Psoas muscle (tissue), 8 donors: Measurements from ENCODE around the gene HM13. TPM values are rescaled to one million over a fixed set of nuclear protein-coding genes. Genes with fewer than 3 reads are reported as not detected.

Experiments used
- ATAC-seq, 4 donors: fragments of 200-7000 bp; cut with Tn5 transposase; one replicate each; pipeline ENCODE4 v1.9.1; 2020; ENCODE audit warnings: moderate library complexity in 3 of 4, mild to moderate bottlenecking in 2 of 4
- DNase-seq, 2 donors: peaks; one replicate each; pipeline ENCODE4 v3.0.0-alpha.2; 2020
- H3K27ac ChIP-seq: fragments of 200-600 bp; one replicate; pipeline ENCODE4 v1.8.0; 2022
- H3K27me3 ChIP-seq, 3 donors: fragments of 200-600 bp in 1 of 3; one replicate each; pipeline versions ENCODE4 v1.6.1 to v1.8.0; 2013 to 2022; ENCODE audit warnings: low read length in 2 of 3, mild to moderate bottlenecking in 2 of 3, moderate library complexity in 1 of 3; ENCODE audit not compliant: insufficient read depth in 3 of 3
- H3K36me3 ChIP-seq, 2 donors: fragments of 200-600 bp in 1 of 2; one replicate each; pipeline versions ENCODE4 v1.6.1 to v1.8.0; 2013 to 2022; ENCODE audit warnings: low read depth in 1 of 2, mild to moderate bottlenecking in 1 of 2, moderate library complexity in 1 of 2; ENCODE audit not compliant: insufficient read depth in 1 of 2
- H3K4me1 ChIP-seq: fragments of 200-600 bp; one replicate; pipeline ENCODE4 v1.8.0; 2022
- H3K4me3 ChIP-seq: fragments of 200-600 bp; one replicate; pipeline ENCODE4 v1.8.0; 2022; ENCODE audit warnings: mild to moderate bottlenecking
- H3K9me3 ChIP-seq: fragments of 200-600 bp; one replicate; pipeline ENCODE4 v1.8.0; 2022
- CTCF ChIP-seq: fragments of 200-600 bp; IDR thresholded peaks from one replicate; pipeline ENCODE4 v1.8.0; 2022; ENCODE audit warnings: antibody characterized with exemption
- WGBS, 3 donors: extraction: QIAGEN DNeasy Blood & Tissue Kit; methylation state at CpG; one replicate each; pipeline versions ENCODE4 v1.1.6 to v1.1.7; 2013; 5-methylcytosine and 5-hydroxymethylcytosine counted together
- intact Hi-C, 2 donors: fragments of 100-400 bp; cut with DNase I; formaldehyde crosslinking; loops; one replicate each; pipeline versions ENCODE4 v1.11.0 to v1.14.2; 2022
- polyA plus RNA-seq, 3 donors: library from polyadenylated mRNA; stranded (reverse); fragments of 200-250 nt; gene quantifications; one replicate each; pipeline ENCODE4 v1.2.3, GENCODE V29; 2013
- total RNA-seq, 4 donors: library from RNA; stranded (reverse); fragmentation: NEBNext Ultra II Directional in 2 of 4; extraction: Animal tissue kit (Norgen Biotek cat#: 25700) in 2 of 4; gene quantifications; one replicate each; pipeline versions ENCODE4 v1.2.1 to v1.2.4, GENCODE V29; 2021 to 2023
- donor health status: healthy with polysubstance abuse.
- donor health status: DM: no; HTN: no; CAD: no; lungs with moderate emphysema.
- donor health status: Bipolar disorder and iron deficiency.
- donor health status: healthy.
- donor health status: DM: yes; HTN: yes; CAD: no.
- donor health status: DM: no; HTN: no; CAD: no.
- donor health status: DM: no; HTN: no; CAD: no.
- donor health status: DM: yes; HTN: yes; CAD: no.

HM13 gene
- total and polyA plus RNA-seq, 7 donors, result 32.4 to 112 (median 48.4) TPM

DNA sequence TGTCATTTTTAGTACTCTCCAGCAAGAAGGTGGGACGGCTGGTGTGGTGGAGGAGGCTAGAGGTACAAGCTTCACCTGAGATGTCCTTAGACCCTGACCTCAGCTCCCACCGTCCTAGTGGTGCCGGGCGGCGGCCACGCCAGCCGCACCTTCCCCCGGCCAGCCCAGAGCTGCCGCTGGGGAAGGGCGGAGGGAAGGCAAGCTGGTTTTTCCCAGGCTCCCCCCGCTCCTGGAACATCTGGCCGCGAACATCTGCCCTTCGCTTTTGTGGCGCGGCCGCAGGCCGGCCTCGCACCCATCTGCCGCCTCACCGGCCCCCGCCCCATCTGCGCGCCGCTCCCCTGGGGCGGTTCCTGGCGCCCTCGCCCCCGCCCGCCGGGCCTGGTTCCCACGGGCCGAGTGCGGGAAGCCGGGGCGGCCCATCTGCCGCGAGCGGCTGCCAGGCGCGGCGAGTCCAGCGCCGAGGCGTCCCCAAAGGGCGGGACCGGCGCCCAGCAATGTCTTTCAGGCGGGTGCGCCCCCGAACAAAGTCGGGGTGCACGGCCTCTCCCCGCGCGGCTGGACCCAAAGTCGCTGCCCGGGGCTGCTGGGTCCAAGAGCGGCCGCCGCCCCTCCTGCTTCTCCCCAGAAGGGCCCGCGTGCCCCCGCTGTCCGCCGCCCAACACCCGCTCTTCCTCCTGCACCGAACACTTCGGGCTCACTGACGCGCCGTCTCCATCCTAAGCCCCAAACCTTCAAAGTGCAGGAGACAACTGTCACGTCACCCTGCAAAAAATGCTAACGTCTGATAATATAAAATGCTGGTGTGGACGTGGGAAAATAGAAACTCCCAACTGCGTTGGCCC, 73.5 kb downstream of the HM13 start:
- 3 to 8% (median 3%) methylated on average over 55 to 76 of the region's 76 CpGs for WGBS, 3 donors
- Histone ChIP-seq H3K27ac (peak overlapping the region; percentile 73), H3K36me3 (no peaks in the 10 kb centered on the region), H3K4me1 (no peaks in the 10 kb centered on the region), H3K4me3 (peak overlapping the region; percentile 68), H3K27me3 (peaks cover 0 to 3% (median 0%) of the 10 kb centered on the region in 3 donors), H3K9me3 (no peaks in the 10 kb centered on the region)
- DNase-seq (peak; percentile 56 to 66), ATAC-seq (peak; percentile 73 to 85 (median 80))
- no peak for TF ChIP-seq CTCF
- intact Hi-C loops, result no loop called here

- ATAC-seq, result no peak
- DNase-seq, result no peak
- Histone ChIP-seq H3K9me3 (no peaks in the 10 kb centered on the region), H3K36me3 (no peaks in the 10 kb centered on the region), H3K4me1 (no peaks in the 10 kb centered on the region), H3K27ac (no peak overlapping the region), H3K27me3 (peaks cover 0 to 3% (median 0%) of the 10 kb centered on the region in 3 donors), H3K4me3 (no peak overlapping the region)
- WGBS, 3 donors, result 75 to 86% (median 82%) methylated on average over 7 of the region's 7 CpGs
- intact Hi-C loops, result no loop called here
- TF ChIP-seq CTCF, result no peak
Measured at GRCh38 chr20:31590717-31591225, 76.5 kb downstream of the HM13 start.

- H3K27ac ChIP-seq, result no peak overlapping the region
- ATAC-seq, result no peak
- intact Hi-C loops, result no loop called here
Measured at GRCh38 chr20:31593221-31594001, 79.2 kb downstream of the HM13 start.

GRCh38 chr20:31594002-31594557, 79.8 kb downstream of the HM13 start:
- Histone ChIP-seq H3K36me3 (no peaks in the 10 kb centered on the region), H3K27ac (no peak overlapping the region), H3K27me3 (no peaks in the 10 kb centered on the region), H3K4me1 (no peaks in the 10 kb centered on the region), H3K9me3 (no peaks in the 10 kb centered on the region), H3K4me3 (no peak overlapping the region)
- WGBS, 3 donors, result 89 to 92% (median 91%) methylated on average over 12 to 13 of the region's 13 CpGs
- TF ChIP-seq CTCF, result no peak
- no peak for ATAC-seq
- DNase-seq, result no peak
- intact Hi-C loops, result no loop called here

More at GRCh38 chr20:31593221-31594001, 79.2 kb downstream of the HM13 start:
- H3K4me3 ChIP-seq, result no peak overlapping the region
- no peak for DNase-seq
- no peak for TF ChIP-seq CTCF
- WGBS, 3 donors, result 84 to 88% (median 86%) methylated on average over 10 to 11 of the region's 11 CpGs
- H3K36me3 ChIP-seq, result no peaks in the 10 kb centered on the region
- H3K9me3 ChIP-seq, result no peaks in the 10 kb centered on the region
- H3K4me1 ChIP-seq, result no peaks in the 10 kb centered on the region
- no peaks in the 10 kb centered on the region for H3K27me3 ChIP-seq
